GM20431 (cell line): ENCODE measurements around the gene FABP1.

ENCODE experiments used
- in situ Hi-C: fragments of 300-500 bp; cut with MseI, MboI; formaldehyde crosslinking; loops from one replicate; pipeline ENCODE4 v1.15.0; 2020; ENCODE audit warnings: low sequenced_read_pairs; ENCODE audit not compliant: unreplicated experiment

Gene FABP1

GRCh38 chr2:88139804-88140203 is 11.9 kb upstream of the FABP1 start:
- in situ Hi-C loops, result no loop called here

- in situ Hi-C loops, result no loop called here
Measured at GRCh38 chr2:88139203-88139702, 11.4 kb upstream of the FABP1 start.

- in situ Hi-C loops, result no loop called here
Measured at GRCh38 chr2:88137833-88138232, 10.0 kb upstream of the FABP1 start.

GRCh38 chr2:88136817-88137216 is 9.0 kb upstream of the FABP1 start:
- in situ Hi-C loops, result no loop called here

GRCh38 chr2:88133875-88134274 is 6.0 kb upstream of the FABP1 start:
- in situ Hi-C loops, result no loop called here

- in situ Hi-C loops, result no loop called here
Measured at GRCh38 chr2:88131999-88132368, 4.1 kb upstream of the FABP1 start.

- in situ Hi-C loops, result no loop called here
Measured at GRCh38 chr2:88131201-88131998, 3.5 kb upstream of the FABP1 start.

- in situ Hi-C loops, result no loop called here
Measured at GRCh38 chr2:88129313-88129959, 1.6 kb upstream of the FABP1 start.

- in situ Hi-C loops, result no loop called here
Measured at GRCh38 chr2:88128654-88129312, 921 bp upstream of the FABP1 start.

GRCh38 chr2:88127638-88127887 is 299 bp downstream of the FABP1 start:
- in situ Hi-C loops, result no loop called here

GRCh38 chr2:88126772-88127637 is 857 bp downstream of the FABP1 start:
- in situ Hi-C loops, result no loop called here

GRCh38 chr2:88125924-88126771 is 1.7 kb downstream of the FABP1 start:
- in situ Hi-C loops, result no loop called here

GRCh38 chr2:88125344-88125923 is 2.4 kb downstream of the FABP1 start:
- in situ Hi-C loops, result no loop called here

- in situ Hi-C loops, result no loop called here
Measured at GRCh38 chr2:88123975-88124917, 3.6 kb downstream of the FABP1 start.

- in situ Hi-C loops, result no loop called here
Measured at GRCh38 chr2:88123164-88123974, 4.5 kb downstream of the FABP1 start.

- in situ Hi-C loops, result no loop called here
Measured at GRCh38 chr2:88122141-88122884, 5.5 kb downstream of the FABP1 start.

- in situ Hi-C loops, result no loop called here
Measured at GRCh38 chr2:88121678-88122077, 6.2 kb downstream of the FABP1 start.
